Measurements from ENCODE around the gene DGKB.

DNA sequence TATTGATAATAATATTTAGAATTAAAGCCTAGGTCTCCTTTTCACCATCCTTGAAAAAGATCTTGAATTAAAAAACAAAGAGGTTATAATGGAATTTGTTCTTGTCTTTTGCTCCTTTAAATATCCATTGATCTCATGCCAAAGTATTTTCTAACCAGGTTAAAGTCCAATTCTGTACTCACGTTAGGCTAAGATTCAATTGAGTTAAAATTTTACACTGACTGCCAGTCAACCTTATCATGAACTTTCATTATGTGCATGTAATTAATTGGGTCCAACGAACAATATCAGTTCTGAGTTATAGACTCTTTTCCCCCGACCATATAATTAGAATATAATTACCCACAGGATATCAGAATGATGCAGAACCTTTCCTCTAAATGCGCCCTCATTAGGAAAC lies 266.6 kb downstream of the DGKB start:
- TF ChIP-seq CTCF (conservative IDR thresholded peaks at IDR 0.05) (no peak), EZH2 (IDR thresholded peaks at IDR 0.05; ENCODE audit: low read depth) (no peak)

Data from PC-9 (cell line).